Stimulated activated CD4-positive, alpha-beta T cell treated with anti-CD3 and anti-CD28 coated beads, Interleukin-4, amount 100 ng/mL, for 4 hours (primary cell): ENCODE data around the gene SYT17.

ENCODE experiments used
- DNase-seq, 2 experiments: peaks; one replicate each; pipeline ENCODE4 v3.0.0-alpha.2; 2020

SYT17 gene, protein sequence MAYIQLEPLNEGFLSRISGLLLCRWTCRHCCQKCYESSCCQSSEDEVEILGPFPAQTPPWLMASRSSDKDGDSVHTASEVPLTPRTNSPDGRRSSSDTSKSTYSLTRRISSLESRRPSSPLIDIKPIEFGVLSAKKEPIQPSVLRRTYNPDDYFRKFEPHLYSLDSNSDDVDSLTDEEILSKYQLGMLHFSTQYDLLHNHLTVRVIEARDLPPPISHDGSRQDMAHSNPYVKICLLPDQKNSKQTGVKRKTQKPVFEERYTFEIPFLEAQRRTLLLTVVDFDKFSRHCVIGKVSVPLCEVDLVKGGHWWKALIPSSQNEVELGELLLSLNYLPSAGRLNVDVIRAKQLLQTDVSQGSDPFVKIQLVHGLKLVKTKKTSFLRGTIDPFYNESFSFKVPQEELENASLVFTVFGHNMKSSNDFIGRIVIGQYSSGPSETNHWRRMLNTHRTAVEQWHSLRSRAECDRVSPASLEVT

DNA sequence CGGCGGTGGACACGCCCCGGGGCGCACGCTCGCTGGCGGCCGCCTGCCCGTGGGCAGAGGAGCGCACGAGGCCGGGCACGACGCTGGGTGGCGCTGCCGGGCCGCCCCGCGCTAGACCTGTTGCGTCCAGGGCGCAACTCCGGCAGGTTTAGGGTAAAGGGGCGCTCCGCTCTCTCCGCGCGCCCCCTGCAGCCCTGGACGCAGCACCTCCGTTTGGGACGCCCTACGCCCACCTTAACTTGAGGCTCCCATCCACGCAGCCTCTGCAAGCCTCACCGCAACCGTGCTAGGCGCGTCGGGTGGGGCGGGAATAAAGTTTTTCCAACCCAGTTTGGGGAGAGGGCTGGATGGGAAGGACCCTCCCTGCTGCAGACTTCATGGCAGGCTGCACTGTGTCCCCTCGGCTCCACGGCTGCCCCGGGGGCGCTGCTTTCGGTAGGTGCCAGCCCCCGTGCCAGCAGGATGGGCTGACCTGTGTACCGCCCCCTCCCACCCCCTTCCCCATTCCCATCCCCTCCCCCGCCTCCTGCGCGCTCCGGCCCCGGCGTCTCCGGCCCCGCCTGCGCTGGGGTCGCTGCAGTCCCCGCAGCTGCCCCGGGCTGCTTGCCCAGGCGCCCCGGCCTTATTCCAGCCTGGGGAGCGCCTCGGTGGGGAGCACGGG lies at the start of gene SYT17:
Gene SYT17 (plus strand): TSS at position 531 of the 661 bp plus-strand sequence. CDS start 407 bp downstream, outside the sequence.
- DNase-seq = peak in 1 of 2 experiments; percentile 23

DNA sequence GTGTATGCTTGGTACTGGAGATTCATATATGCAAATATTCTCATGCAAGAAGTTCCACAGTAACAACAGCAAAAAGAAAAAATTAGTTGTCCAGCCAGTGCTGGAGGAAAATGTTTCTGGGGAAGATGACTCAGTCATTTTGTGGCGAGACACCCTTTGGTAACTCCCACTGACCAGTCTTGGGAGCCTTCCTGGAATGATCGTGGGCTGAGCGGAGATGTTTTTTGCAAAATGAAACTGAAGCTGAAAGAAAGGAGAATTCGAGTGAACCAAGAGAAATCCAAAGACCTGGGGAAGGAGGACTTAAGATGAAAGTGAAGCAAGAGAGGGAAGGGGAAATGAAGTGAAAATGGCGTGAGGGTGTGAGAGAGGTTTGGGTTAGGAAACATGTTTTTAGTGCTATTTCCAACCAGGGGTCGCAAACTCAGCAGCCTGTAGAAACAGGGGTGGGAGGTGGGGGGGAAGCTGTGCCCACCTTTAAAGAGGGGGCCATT lies 49.1 kb upstream of the SYT17 start:
- DNase-seq = peak in 1 of 2 experiments; percentile 35

DNA sequence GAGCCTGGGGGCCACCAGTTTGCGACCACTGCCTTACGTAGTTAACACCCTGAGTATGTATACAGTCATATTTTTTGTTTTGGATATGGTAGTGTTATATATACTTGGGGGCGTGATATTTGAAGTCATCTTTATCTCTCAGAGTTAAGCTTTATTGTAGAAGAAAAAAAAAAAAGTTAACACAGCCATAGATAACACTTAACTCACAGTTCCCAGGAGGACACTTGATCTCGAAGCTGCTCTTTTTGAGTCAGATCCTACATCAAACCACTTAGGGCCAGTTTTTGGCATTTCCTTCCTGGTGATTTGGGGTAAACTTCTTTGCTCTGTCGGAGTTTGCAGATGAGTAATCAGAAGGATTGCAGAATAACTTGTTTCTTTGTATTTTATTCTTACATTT lies 48.5 kb upstream of the SYT17 start:
- DNase-seq = no peak

DNA sequence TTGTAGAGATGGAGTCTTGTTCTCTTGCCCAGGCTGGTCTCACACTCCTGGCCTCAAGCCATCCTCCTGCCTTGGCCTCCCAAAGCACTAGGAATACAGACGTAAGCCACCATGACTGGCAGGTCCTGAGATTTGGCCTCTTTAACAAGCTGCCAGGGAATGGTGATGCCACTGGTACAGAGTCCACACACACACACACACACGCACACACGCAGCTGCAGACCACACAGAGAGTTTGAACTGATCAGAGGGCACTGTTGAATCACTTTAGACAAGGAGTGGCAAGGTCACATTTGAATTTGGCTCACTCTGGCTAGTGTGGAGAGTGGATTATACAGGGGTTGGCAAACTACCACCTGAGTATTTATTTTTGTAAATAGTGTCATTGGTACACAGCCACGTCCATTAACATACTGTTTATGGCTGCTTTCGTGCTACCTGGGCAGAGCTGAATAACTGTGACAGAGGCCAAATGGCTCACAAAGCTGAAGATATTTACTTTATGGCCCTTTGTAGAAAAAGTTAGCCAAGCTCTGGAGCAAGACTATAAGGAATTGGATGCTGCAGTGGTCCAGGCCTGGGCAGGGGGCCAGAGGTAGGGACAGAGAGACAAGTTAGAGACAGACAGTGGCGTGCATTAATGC lies 44.4 kb upstream of the SYT17 start:
- no peak for DNase-seq

DNA sequence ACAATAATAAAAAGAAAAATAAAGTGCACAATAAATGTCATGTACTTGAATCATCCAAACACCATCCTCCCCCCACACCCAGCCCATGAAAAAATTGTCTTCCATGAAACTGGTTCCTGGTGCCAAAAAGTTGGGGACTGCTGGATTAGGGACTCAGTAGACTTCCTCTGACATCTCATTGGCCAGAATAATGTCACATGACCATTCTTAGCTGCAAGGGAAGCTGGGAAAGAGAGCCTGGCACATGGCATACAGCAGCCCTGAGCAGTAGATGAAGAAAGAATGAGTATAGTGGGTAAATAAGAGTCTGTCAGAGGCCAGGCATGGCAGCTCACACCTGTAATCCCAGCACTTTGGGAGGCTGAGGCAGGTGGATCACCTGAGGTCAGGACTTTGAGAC lies 41.7 kb upstream of the SYT17 start:
- DNase-seq = no peak

DNA sequence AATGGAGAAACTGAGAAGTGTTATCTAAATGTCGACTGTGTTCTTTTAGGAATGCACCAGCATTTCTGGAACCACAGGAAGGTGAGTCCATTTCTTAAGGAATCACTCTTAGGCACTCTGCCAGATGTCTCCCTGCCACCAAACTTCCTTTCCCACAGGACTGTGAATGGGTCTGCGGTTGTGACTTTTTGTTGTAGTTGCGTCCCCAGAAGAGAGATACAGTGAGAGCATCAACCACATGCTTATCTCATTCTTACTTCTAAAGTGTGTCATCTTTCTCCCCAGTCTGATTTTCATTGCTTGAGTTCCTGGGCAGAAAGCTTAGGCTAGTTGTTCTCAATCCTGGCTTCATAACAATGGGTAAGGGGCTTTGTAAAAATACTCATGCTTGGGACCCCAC lies 40.8 kb upstream of the SYT17 start:
- DNase-seq = no peak

DNA sequence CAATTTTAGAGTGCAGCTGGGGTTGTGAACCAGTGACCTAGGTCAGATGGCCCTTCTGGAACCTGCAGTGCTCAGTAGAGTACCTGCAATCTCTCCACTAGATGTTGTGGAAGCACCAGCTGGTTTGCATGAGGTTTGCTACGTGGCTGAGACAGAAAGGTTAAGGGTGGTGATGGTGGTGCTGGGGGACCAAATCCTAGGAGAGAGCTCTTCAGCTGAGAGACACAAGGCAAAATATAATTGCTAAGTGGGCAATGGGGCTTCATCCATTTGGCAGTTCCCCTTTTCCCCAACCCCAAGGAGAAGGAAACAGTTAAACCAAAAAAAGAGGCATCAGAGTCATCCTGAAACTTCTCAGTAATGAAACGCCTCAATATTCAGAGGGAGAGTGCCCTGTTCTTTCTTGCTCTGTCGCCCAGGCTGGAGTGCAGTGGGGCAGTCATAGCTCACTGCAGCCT lies 40.3 kb upstream of the SYT17 start:
- no peak for DNase-seq

DNA sequence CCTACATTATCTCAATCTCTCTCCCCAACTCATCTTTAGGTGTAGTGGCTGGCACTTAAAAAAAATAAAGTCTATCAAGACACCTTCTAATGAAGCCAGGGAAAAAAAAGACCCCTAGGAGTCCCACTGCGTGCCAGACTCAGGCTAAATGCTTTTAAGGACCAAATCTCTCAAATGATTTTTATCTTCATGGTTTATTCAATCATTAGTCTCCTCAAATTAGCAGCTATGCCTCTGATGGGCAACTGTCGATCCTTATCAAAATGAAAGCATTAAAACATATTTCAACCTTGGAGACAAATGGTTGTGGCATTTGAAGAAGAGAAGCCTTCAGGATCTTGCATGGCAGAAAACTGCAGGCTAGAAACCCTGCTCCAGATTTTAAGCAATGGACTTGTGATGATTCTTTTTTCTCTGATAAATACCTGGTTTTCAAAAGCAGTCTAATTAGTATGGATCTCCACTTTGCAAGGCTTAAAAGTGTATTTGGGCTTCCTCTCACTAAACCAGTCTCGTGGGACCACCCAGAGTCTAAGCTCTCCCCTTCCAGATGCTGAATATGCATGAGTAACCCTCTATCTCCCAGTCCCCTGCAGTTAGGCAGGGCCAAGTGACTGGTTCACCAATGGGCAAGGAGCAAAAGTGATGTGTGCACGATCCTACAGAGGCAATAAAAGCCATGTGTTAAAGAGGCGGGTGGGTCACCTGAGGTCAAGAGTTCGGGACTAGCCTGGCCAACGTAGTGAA lies 39.4 kb upstream of the SYT17 start:
- no peak for DNase-seq

DNA sequence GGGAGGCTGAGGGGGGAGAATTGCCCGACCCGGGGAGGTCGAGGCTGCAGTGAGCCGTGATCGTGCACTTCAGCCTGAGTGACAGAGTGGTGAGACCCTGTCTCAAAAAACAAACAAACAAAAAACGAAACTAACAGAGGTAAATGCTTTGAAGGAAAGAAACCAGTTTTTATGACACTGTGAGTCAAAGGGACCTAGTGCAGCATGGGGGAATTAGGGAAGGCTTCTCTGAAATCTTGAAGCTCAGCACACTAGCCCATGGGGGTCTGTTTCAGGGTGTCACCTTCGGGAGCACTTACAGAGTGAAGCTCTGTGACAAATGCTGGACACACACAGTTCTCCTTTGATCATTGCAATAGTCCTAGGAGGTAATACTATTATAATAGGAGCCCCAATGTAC lies 37.7 kb upstream of the SYT17 start:
- DNase-seq = no peak

DNA sequence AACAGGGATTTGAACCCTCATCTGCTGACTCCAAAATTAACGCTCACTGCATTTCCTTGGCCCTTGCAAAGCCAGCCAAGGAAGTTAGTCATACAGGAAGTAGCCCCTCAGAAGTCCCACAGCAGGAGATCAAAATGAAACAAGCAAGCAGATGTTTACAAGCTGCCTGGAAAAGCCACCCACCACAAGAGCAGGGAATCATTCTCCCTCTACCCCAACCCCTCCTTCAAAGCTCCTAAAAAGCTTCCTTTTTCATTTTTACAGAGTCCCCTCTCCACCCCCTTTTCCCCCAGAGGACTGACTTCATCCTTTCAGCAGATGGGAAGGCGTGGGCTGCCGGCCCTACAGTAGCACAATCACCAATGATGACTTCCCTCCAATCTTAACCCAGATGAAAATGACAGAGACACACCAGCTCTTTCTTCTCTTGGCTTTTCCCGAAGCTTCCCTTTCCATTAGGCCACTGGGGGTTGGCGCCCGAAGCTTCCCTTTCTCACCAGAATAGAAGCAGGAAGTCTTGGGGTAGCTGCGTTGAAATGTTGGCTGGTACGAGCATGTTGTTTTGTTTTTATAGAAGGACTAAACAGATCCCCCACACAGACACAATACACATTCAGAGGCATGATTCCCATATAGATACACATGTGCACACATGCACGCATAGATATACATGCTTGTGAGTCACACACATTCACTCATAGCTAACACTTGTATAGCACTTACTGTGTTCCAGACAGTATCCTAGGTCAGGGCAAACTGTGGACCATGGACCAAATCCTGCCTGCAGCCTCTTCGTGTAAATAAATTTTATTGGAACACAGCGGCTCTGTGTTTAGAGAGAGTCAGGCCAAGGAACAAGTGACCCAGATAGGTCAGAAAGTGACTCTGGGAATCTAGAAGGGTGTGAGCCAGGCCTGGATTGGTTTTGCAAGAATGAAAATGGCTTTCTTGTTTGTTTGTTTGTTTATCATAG lies 36.9 kb upstream of the SYT17 start:
- no peak for DNase-seq

DNA sequence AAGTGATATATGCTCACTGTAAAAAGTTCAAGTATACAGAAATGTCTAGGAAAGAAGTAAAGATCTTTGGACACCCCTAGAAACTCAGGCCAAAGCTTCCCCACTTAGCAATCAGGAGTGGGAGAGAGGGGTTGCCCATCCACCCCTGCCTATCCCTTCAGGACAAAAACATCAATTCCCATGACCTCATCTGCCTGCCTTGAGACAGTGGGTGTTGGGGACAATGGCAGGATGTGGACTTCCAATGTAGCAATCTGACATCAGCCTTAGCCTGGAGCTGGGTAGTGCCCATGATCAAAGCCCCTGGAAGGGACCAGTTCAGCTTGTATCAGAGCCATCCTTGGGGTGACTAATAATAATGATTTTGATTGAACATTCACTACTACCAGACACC lies 36.2 kb upstream of the SYT17 start:
- DNase-seq = no peak

DNA sequence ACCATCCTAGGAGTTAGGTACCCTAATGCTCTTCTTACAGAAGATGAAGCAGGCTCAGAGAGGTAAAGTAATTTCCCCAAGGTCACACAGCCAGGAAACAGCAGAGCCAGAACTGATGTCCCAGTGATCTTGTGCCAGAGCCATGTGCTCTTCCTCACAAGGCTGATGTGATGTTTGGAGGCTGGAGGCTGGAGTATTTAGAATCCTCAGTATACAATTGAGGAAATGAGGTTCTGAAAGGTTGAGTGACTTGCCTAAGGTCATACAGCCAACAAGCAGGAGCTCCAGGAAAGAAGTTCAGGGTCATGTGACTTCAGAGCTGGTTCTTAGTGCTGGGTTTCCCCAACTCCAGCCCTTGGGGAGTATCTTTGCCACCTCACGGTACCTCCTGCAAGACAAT lies 35.8 kb upstream of the SYT17 start:
- no peak for DNase-seq

DNA sequence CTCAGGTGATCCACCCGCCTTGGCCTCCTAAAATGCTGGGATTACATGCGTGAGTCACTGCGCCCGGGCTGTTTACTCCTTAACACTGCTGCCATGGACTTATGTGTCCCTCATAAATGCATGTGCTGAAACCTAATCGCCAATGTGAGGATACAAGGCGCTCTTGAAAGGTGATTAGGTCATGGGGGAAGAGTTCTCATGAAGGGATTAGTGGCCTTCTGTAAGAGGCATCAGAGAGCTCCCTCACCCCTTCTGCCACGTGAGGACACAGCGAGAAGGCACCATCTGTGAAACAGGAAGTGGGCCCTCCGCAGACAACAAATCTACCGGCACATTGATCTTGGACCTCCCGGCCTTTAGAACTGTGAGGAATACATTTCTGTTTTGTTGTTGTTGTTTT lies 35.1 kb upstream of the SYT17 start:
- DNase-seq = no peak

DNA sequence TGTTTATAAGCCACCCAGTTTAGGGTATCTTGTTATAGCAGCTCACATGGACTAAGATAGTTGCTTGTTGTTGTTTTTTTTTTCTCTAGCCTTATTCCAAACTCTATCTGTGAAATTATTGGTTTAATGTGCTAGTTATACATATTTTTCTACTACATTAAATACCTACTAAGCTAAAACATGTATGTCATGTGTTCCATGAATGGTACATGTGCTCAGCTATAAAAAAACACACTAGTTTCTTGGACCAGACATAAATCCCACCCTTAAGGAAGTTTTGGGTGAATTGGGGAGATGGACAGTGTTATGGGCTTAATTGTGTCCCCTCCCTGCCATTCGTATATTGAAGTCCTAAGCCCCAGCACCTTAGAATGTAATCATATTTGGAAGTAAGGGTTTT lies 34.4 kb upstream of the SYT17 start:
- DNase-seq = no peak

DNA sequence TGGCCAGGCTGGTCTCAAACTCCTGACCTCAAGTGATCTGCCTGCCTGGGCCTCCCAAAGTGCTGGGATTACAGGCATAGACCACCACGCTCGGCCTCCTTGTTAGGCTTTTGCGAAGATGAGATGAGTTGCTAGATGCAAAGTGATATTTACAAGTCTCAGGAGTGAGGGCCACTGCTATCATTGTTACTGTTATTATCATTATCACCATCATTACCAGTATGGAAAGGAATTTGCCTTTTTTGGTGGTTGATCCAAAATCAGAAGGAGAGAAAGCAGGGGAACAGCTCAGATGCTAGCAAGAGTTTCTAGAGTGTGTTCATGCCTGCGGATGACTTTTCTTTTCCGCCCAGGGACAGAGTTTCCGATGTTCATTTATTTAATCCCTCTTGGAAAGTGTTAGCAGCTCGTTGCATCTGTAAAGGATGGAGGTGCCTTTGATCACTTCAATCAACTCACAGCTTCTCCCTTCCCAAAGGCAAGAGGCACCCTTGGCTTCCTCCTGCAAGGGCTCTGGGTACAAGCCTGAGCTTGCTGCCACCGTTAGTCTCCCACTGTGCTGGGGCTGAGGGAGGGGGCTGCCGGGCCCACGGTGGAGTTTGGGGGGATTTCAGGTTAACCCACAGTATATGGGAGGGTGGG lies 32.7 kb upstream of the SYT17 start:
- no peak for DNase-seq

DNA sequence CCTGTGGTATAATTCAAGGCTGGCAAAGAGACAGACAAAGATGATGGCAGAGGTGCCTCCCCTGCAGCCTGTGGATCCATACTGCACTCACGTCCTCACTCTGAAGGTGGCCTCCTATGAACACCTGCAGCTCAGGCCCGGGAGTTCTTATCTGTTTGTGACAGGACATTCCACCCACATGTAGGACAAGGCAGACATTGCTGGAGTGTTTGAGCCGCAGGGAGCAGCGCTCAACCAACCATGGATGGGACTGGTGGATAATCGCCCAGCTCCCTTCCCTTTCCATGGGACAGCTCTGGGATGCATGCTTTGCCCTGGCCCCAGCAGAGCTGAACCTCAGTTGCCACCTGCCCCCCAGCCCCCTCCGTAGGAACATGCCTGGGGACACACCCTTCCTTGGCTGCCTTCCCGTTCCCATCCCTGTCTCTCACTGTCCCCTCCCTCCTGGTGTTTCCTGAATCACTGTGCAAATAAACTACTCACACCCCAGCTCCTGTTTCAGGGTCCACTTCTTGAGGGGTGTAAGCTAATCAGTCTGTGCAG lies 32.1 kb upstream of the SYT17 start:
- no peak for DNase-seq

DNA sequence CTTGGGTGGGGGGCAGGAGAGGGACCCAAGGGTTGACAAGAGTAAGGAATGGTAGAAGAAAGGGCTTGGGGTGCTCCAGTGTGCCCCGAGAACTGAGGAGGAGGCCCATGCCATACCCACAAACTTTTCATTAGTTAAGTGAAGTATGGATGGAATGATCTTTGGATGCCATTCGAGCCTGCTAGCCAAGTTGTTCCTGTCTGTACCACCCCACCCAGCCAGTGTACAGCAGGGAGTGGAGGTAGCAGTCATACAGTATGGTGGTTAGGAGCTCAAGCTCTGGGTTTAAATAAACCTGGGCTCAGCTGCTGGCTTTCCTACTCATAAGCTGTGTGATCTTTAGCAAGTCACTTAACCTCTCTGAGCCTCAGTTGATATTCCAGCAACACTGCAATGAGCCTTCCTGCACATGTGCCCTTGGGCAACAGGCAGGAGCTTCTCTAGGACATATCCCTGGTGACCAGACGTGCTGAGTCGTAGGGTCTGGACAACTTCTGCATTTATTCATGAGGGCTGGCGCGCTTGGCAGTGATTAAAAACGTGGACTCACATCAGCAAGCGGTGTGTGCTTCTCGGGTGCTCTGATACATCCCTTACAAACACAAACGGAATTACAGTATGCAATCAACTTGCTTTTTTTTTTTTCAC lies 31.4 kb upstream of the SYT17 start:
- no peak for DNase-seq

DNA sequence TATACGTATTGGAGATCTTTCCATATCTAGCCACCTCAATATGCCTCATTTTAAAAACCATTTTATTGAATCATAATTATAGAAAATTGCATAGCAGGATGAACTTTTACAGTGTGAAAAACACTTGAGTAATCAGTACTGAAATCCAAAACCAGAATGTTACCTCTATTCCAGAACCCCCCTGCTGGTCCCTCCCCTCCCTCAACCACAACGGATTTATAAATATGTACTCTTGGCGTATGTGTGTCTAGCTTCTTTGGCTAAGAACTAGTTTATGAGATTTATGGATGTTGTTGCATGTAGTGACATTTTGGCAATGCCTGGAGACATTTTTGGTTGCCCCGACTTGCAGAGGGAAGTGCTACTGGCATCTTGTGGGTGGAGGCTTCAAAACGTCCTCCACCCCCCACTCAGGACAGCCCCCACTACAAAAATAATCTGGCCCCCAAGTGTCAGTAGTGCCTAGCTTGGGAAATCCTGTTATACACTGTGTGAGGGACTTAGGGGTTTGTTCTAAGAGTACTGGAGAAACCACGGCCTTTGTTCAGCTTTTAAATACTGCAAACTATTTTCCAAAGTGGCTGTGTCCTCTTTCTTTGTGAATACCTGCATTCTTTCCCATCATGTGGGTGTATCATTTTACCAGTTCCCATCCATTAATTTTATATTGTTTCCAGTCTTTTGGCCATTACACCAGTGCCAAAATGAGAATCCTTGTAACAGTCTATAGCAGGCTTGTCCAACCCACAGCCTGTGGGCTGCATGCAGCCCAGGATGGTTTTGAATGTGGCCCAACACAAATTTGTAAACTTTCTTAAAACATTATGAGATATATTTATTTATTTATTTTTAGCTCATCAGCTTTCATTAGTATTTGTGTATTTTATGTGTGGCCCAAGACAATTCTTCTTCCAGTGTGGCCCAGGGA lies 30.6 kb upstream of the SYT17 start:
- DNase-seq = no peak

DNA sequence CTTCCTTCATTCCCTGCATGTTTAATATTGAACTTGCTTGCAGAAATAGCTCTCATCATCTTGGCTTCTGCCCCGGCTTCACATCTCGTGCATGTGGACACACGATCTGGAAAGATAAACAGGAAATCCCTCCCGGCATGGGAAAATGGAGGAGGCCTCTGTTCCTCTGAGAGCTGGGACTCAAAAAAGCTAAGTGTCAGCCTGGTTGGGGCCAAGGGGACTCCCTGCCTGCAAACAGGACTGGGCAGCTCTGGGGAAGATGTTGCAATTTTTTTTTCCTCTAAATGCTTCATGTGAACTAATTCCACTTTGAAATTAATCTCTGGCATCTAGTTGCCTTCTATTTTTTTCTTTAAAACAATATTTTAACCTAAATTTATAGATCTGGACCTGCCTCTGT lies 29.4 kb upstream of the SYT17 start:
- DNase-seq = no peak
